HCT116 (cell line): Measurements from ENCODE around the gene PLCD4. TPM values are rescaled to one million over a fixed set of nuclear protein-coding genes. Genes with fewer than 3 reads are reported as not detected.

ENCODE experiments used
- ATAC-seq: fragments of 200-7000 bp; cut with Tn5 transposase; 2 replicates; pipeline ENCODE4 v1.9.1; 2020; ENCODE audit warnings: mild to moderate bottlenecking, moderate library complexity
- BruUV-seq: library from RNA; stranded (reverse); fragments of 400-500 nt; replicated peaks from 2 replicates; lab custom pipeline; 2021; lab: Mats Ljungman, UMichigan
- CTCF ChIA-PET: fragments of 300-600 bp; sonication (Branson Sonifier 250); formaldehyde crosslinking; loops from one replicate; lab custom pipeline; 2021; ENCODE audit warnings: antibody characterized with exemption; lab: Charles Lee
- POLR2A ChIA-PET: fragments of 300-600, 350-600 bp; sonication (Branson Sonifier 250); formaldehyde crosslinking; loops from one replicate; lab custom pipeline; 2021; ENCODE audit warnings: antibody characterized with exemption; lab: Charles Lee
- RAD21 ChIA-PET, 2 experiments: fragments of 300-600 bp; sonication (Branson Sonifier 250); formaldehyde crosslinking; loops; one replicate each; lab custom pipeline; 2023; ENCODE audit warnings: low total read pairs in 2 of 2; ENCODE audit not compliant: uncharacterized antibody in 2 of 2, unreplicated experiment in 2 of 2, low non-redundant PET in 1 of 2; lab: Charles Lee
- DNase-seq: peaks from one replicate; pipeline ENCODE4 v3.0.0-alpha.2; 2010; ENCODE audit warnings: low read depth, low spot score
- H2AFZ ChIP-seq: fragments of 200-600 bp; shearing (Covaris generic), sonication (generic); 2 replicates; pipeline ENCODE4 v1.6.1; 2017; ENCODE audit warnings: low read depth, mixed run types, mixed read lengths, antibody characterized with exemption, low read length; ENCODE audit not compliant: poor library complexity, severe bottlenecking
- H3K27ac ChIP-seq: 2 replicates; pipeline ENCODE4 v1.5.1; 2012; ENCODE audit warnings: low read depth, low read length
- H3K27me3 ChIP-seq: fragments of 200-600 bp; sonication (generic); 2 replicates; pipeline ENCODE4 v1.6.1; 2016; ENCODE audit warnings: mixed run types, low read length, mixed read lengths; ENCODE audit not compliant: insufficient read depth
- H3K36me3 ChIP-seq, 2 experiments: fragments of 200-500 bp in 1 of 2; fragments of 200-600 bp in 1 of 2; sonication (Bioruptor generic) in 1 of 2; sonication (generic) in 1 of 2; 2 replicates each; pipeline versions ENCODE4 v1.5.1 to v1.6.1; 2014 to 2016; ENCODE audit warnings: low read length in 2 of 2, inconsistent platforms in 1 of 2, mixed read lengths in 1 of 2, mixed run types in 1 of 2; ENCODE audit not compliant: insufficient read depth in 2 of 2, control insufficient read depth in 1 of 2
- H3K4me1 ChIP-seq, 2 experiments: fragments of 200-600 bp in 1 of 2; sonication (generic) in 1 of 2; 2 replicates each; pipeline versions ENCODE4 v1.5.1 to v1.6.1; 2012 to 2017; ENCODE audit warnings: low read length in 2 of 2, inconsistent platforms in 1 of 2, mild to moderate bottlenecking in 1 of 2, mixed read lengths in 1 of 2, mixed run types in 1 of 2, moderate library complexity in 1 of 2; ENCODE audit not compliant: insufficient read depth in 2 of 2, control insufficient read depth in 1 of 2
- H3K4me2 ChIP-seq: fragments of 200-600 bp; sonication (generic); 2 replicates; pipeline ENCODE4 v1.6.1; 2017; ENCODE audit warnings: mixed run types, low read length, mixed read lengths
- H3K4me3 ChIP-seq, 2 experiments: fragments of 200-600 bp in 1 of 2; sonication (generic) in 1 of 2; replicated peaks in 1 of 2; 2 replicates each; pipeline ENCODE4 v1.5.1; 2011 to 2016; ENCODE audit warnings: low read length in 2 of 2, control low read depth in 1 of 2, low read depth in 1 of 2, mild to moderate bottlenecking in 1 of 2, mixed read lengths in 1 of 2, mixed run types in 1 of 2
- H3K79me2 ChIP-seq: fragments of 200-600 bp; sonication (generic); 2 replicates; pipeline ENCODE4 v1.6.1; 2017; ENCODE audit warnings: mild to moderate bottlenecking, mixed run types, low read length, moderate library complexity, mixed read lengths; ENCODE audit not compliant: insufficient read depth
- H3K9ac ChIP-seq: fragments of 200-600 bp; sonication (generic); 2 replicates; pipeline ENCODE4 v1.6.1; 2016; ENCODE audit warnings: low read length, mixed read lengths
- H3K9me2 ChIP-seq: fragments of 200-600 bp; sonication (generic), shearing (Covaris generic); 2 replicates; pipeline ENCODE4 v1.6.1; 2017; ENCODE audit warnings: mixed run types, mild to moderate bottlenecking, moderate library complexity; ENCODE audit not compliant: insufficient read depth
- H3K9me3 ChIP-seq, 2 experiments: fragments of 200-500 bp in 1 of 2; fragments of 200-600 bp in 1 of 2; sonication (Bioruptor generic) in 1 of 2; sonication (generic) in 1 of 2; 2 replicates each; pipeline ENCODE4 v1.6.1; 2014 to 2017; ENCODE audit warnings: low read length in 2 of 2, mixed read lengths in 2 of 2, inconsistent platforms in 1 of 2, low read depth in 1 of 2, mild to moderate bottlenecking in 1 of 2, mixed run types in 1 of 2, moderate library complexity in 1 of 2; ENCODE audit not compliant: control insufficient read depth in 1 of 2, insufficient read depth in 1 of 2
- H4K20me1 ChIP-seq: fragments of 200-600 bp; sonication (generic), shearing (Covaris generic); 2 replicates; pipeline ENCODE4 v1.6.1; 2017; ENCODE audit warnings: mixed run types, mild to moderate bottlenecking, moderate library complexity; ENCODE audit not compliant: insufficient read depth
- ATF3 ChIP-seq: IDR thresholded peaks from 2 replicates; pipeline ENCODE4 v1.6.1; 2012
- CBX3 ChIP-seq: IDR thresholded peaks from 2 replicates; pipeline ENCODE4 v1.6.1; 2012; ENCODE audit warnings: low read depth
- CTCF ChIP-seq, 3 experiments: fragments of 200-600 bp in 1 of 3; sonication (generic) in 1 of 3; IDR thresholded peaks in 2 of 3; conservative IDR thresholded peaks in 1 of 3; 2 replicates each; pipeline ENCODE4 v1.5.1; 2012 to 2017; ENCODE audit warnings: low read depth in 2 of 3, low read length in 2 of 3, antibody characterized with exemption in 1 of 3, borderline replicate concordance in 1 of 3, control low read depth in 1 of 3, mild to moderate bottlenecking in 1 of 3, mixed read lengths in 1 of 3, mixed run types in 1 of 3, moderate library complexity in 1 of 3; ENCODE audit not compliant: insufficient read depth in 1 of 3
- EGR1 ChIP-seq: IDR thresholded peaks from 2 replicates; pipeline ENCODE4 v1.6.1; 2012; ENCODE audit warnings: low read depth
- ELF1 ChIP-seq: IDR thresholded peaks from 2 replicates; pipeline ENCODE4 v1.6.1; 2012; ENCODE audit warnings: low read depth, borderline replicate concordance
- EZH2phosphoT487 ChIP-seq: fragments of 200-600 bp; IDR thresholded peaks from 2 replicates; pipeline ENCODE4 v1.6.1; 2018; ENCODE audit warnings: antibody characterized with exemption, borderline replicate concordance
- JUND ChIP-seq: IDR thresholded peaks from 2 replicates; pipeline ENCODE4 v1.6.1; 2012
- MAX ChIP-seq: IDR thresholded peaks from 2 replicates; pipeline ENCODE4 v1.6.1; 2012
- POLR2A ChIP-seq: IDR thresholded peaks from 2 replicates; pipeline ENCODE4 v1.7.0; 2011; ENCODE audit warnings: borderline replicate concordance; ENCODE audit not compliant: insufficient read depth, insufficient read length; ENCODE audit errors: extremely low read depth
- POLR2AphosphoS5 ChIP-seq: IDR thresholded peaks from 2 replicates; pipeline ENCODE4 v1.6.1; 2011; ENCODE audit warnings: mild to moderate bottlenecking, low read depth, low read length, moderate library complexity
- RAD21 ChIP-seq: IDR thresholded peaks from 2 replicates; pipeline ENCODE4 v1.6.1; 2012; ENCODE audit warnings: low read depth, mild to moderate bottlenecking
- REST ChIP-seq: IDR thresholded peaks from 2 replicates; pipeline ENCODE4 v1.6.1; 2012; ENCODE audit warnings: low read depth
- SP1 ChIP-seq: IDR thresholded peaks from 2 replicates; pipeline ENCODE4 v1.6.1; 2012; ENCODE audit warnings: low read depth
- SRF ChIP-seq: IDR thresholded peaks from 2 replicates; pipeline ENCODE4 v1.6.1; 2012; ENCODE audit warnings: low read depth
- TCF7L2 ChIP-seq: IDR thresholded peaks from 2 replicates; pipeline ENCODE4 v1.7.0; 2011; ENCODE audit warnings: borderline replicate concordance, inconsistent platforms; ENCODE audit not compliant: insufficient read depth, insufficient read length; ENCODE audit errors: extremely low read depth
- YY1 ChIP-seq: IDR thresholded peaks from 2 replicates; pipeline ENCODE4 v1.6.1; 2011; ENCODE audit warnings: low read length, low read depth, moderate library complexity, mild to moderate bottlenecking; ENCODE audit not compliant: insufficient replicate concordance; ENCODE audit errors: extremely low read depth
- ZBTB33 ChIP-seq: IDR thresholded peaks from 2 replicates; pipeline ENCODE4 v1.6.1; 2011; ENCODE audit warnings: mild to moderate bottlenecking, low read length, moderate library complexity; ENCODE audit not compliant: insufficient replicate concordance; ENCODE audit errors: extremely low read depth
- ZFX ChIP-seq: fragments of 450-650 bp; IDR thresholded peaks from 2 replicates; pipeline ENCODE4 v1.6.1; 2017
- ZNF274 ChIP-seq: fragments of 200-500 bp; sonication (Bioruptor generic); IDR thresholded peaks from 2 replicates; pipeline ENCODE4 v1.6.1; 2014; ENCODE audit warnings: mild to moderate bottlenecking, low read depth, low read length, inconsistent platforms
- intact Hi-C: fragments of 100-400 bp; cut with micrococcal nuclease; formaldehyde crosslinking; loops from 2 replicates; pipeline ENCODE4 v1.10.0; 2022
- total RNA-seq: library from RNA; stranded (reverse); gene quantifications from one replicate; pipeline ENCODE4 v1.2.1, GENCODE V29; 2021; ENCODE audit not compliant: unreplicated experiment

PLCD4 gene
- total RNA-seq, 1 experiment from 2014 or later: 0.64 TPM

GRCh38 chr2:218557941-218558340 is 49.8 kb upstream of the PLCD4 start:
- Histone ChIP-seq H3K27ac (no peak overlapping the region), H2AFZ (no peak overlapping the region), H3K4me3 (no peak overlapping the region), H3K9me2 (no peaks in the 10 kb centered on the region), H3K36me3 (peaks cover 16 to 17% of the 10 kb centered on the region in 2 experiments), H3K4me2 (no peak overlapping the region), H3K9me3 (no peaks in the 10 kb centered on the region), H3K9ac (no peak overlapping the region), H3K4me1 (no peaks in the 10 kb centered on the region), H3K27me3 (no peaks in the 10 kb centered on the region), H3K79me2 (peaks cover 17% of the 10 kb centered on the region)
- DNase-seq (no peak), ATAC-seq (no peak)
- intact Hi-C loops: no loop called here
- BruUV-seq: no TSS peak
- CTCF ChIA-PET: no interaction called here
- POLR2A ChIA-PET: no interaction called here
- RAD21 ChIA-PET: no interaction called here
- TF ChIP-seq ATF3 (no peak), JUND (no peak), EZH2phosphoT487 (no peak), POLR2AphosphoS5 (no peak), POLR2A (no peak), TCF7L2 (no peak), CBX3 (no peak), YY1 (no peak), REST (no peak), SRF (no peak), ELF1 (no peak), RAD21 (no peak), CTCF (IDR thresholded peaks at IDR 0.05 in 2 of 3, conservative IDR thresholded peaks at IDR 0.05 in 1 of 3; ENCODE audit: borderline replicate concordance in 1 of 3, insufficient read depth in 1 of 3, low read depth in 2 of 3, low read length in 2 of 3) (no peak), ZFX (no peak), SP1 (no peak), ZBTB33 (no peak), EGR1 (no peak), ZNF274 (no peak), MAX (no peak)
- TF ChIP-seq, all 23 proteins: peak for 0
- H4K20me1 ChIP-seq: no peaks in the 10 kb centered on the region
